ENCODE data around the gene KLHDC8B.

The KLHDC8B gene

GRCh38 chr3:49173116-49173791, 1.9 kb downstream of the KLHDC8B start:
- no peak for TF ChIP-seq FOXM1 (IDR thresholded peaks at IDR 0.05; ENCODE audit: borderline replicate concordance)
- no peak for TF ChIP-seq CTBP1 (IDR thresholded peaks at IDR 0.05; ENCODE audit: borderline replicate concordance)
- no peak for TF ChIP-seq ARNT (IDR thresholded peaks at IDR 0.05)
- TF ChIP-seq LEF1 (IDR thresholded peaks at IDR 0.05; ENCODE audit: borderline replicate concordance), result no peak
- TF ChIP-seq PKNOX1 (IDR thresholded peaks at IDR 0.05), result no peak
- TF ChIP-seq SP1 (IDR thresholded peaks at IDR 0.05), result no peak
- TF ChIP-seq ELF4 (IDR thresholded peaks at IDR 0.05), result no peak
- no peak for TF ChIP-seq ZNF384 (IDR thresholded peaks at IDR 0.05)
- no peak for TF ChIP-seq BHLHE40 (IDR thresholded peaks at IDR 0.05; ENCODE audit: borderline replicate concordance)
- TF ChIP-seq FOXA1 (IDR thresholded peaks at IDR 0.05), result no peak
- TF ChIP-seq TARDBP (IDR thresholded peaks at IDR 0.05), result no peak
- no peak for TF ChIP-seq HDGF (IDR thresholded peaks at IDR 0.05; ENCODE audit: borderline replicate concordance)
- TF ChIP-seq SUZ12 (IDR thresholded peaks at IDR 0.05), result no peak
- TF ChIP-seq NFRKB (IDR thresholded peaks at IDR 0.05), result no peak
- no peak for TF ChIP-seq FOXK2 (IDR thresholded peaks at IDR 0.05)
- no peak for TF ChIP-seq L3MBTL2 (conservative IDR thresholded peaks at IDR 0.05)
- DNase-seq (ENCODE audit: extremely low spot score), result no peak
- ChIA-PET CTCF (interaction anchor here (0.6 kb wide), 1 partner anchor 32 kb away, joined by 3 read pairs; no protein-coding TSS in a partner anchor), POLR2A (no interaction called here)

- POLR2A ChIA-PET, result no interaction called here
- CTCF ChIA-PET, result interaction anchor here (0.6 kb wide), 1 partner anchor 31 kb away, joined by 3 read pairs; no protein-coding TSS in a partner anchor
- no peak for TF ChIP-seq L3MBTL2 (conservative IDR thresholded peaks at IDR 0.05)
- TF ChIP-seq PKNOX1 (IDR thresholded peaks at IDR 0.05), result no peak
- TF ChIP-seq SP1 (IDR thresholded peaks at IDR 0.05), result no peak
- no peak for TF ChIP-seq ARNT (IDR thresholded peaks at IDR 0.05)
- no peak for TF ChIP-seq NFRKB (IDR thresholded peaks at IDR 0.05)
- no peak for TF ChIP-seq LEF1 (IDR thresholded peaks at IDR 0.05; ENCODE audit: borderline replicate concordance)
- TF ChIP-seq ZNF384 (IDR thresholded peaks at IDR 0.05), result no peak
- no peak for TF ChIP-seq BHLHE40 (IDR thresholded peaks at IDR 0.05; ENCODE audit: borderline replicate concordance)
- TF ChIP-seq FOXK2 (IDR thresholded peaks at IDR 0.05), result no peak
- no peak for TF ChIP-seq TARDBP (IDR thresholded peaks at IDR 0.05)
- TF ChIP-seq FOXM1 (IDR thresholded peaks at IDR 0.05; ENCODE audit: borderline replicate concordance), result no peak
- no peak for DNase-seq (ENCODE audit: extremely low spot score)
These were observed 2.4 kb downstream of the KLHDC8B start for GRCh38 chr3:49173792-49174170.

- POLR2A ChIA-PET, result no interaction called here
- no peak for DNase-seq (ENCODE audit: extremely low spot score)
- CTCF ChIA-PET, result no interaction called here
- TF ChIP-seq ARNT (IDR thresholded peaks at IDR 0.05), result no peak
- no peak for TF ChIP-seq FOXK2 (IDR thresholded peaks at IDR 0.05)
- no peak for TF ChIP-seq CTBP1 (IDR thresholded peaks at IDR 0.05; ENCODE audit: borderline replicate concordance)
- no peak for TF ChIP-seq HDGF (IDR thresholded peaks at IDR 0.05; ENCODE audit: borderline replicate concordance)
- TF ChIP-seq FOXA1 (IDR thresholded peaks at IDR 0.05), result no peak
- TF ChIP-seq ZNF384 (IDR thresholded peaks at IDR 0.05), result no peak
- TF ChIP-seq SUZ12 (IDR thresholded peaks at IDR 0.05), result no peak
- no peak for TF ChIP-seq BHLHE40 (IDR thresholded peaks at IDR 0.05; ENCODE audit: borderline replicate concordance)
- TF ChIP-seq PKNOX1 (IDR thresholded peaks at IDR 0.05), result no peak
- no peak for TF ChIP-seq ELF4 (IDR thresholded peaks at IDR 0.05)
- no peak for TF ChIP-seq L3MBTL2 (conservative IDR thresholded peaks at IDR 0.05)
- no peak for TF ChIP-seq TARDBP (IDR thresholded peaks at IDR 0.05)
These were observed 3.1 kb downstream of the KLHDC8B start for GRCh38 chr3:49174397-49174985.

GRCh38 chr3:49175530-49175929, 4.1 kb downstream of the KLHDC8B start:
- TF ChIP-seq NFRKB (IDR thresholded peaks at IDR 0.05) (no peak), ARNT (IDR thresholded peaks at IDR 0.05) (no peak), ZNF384 (IDR thresholded peaks at IDR 0.05) (no peak), PKNOX1 (IDR thresholded peaks at IDR 0.05) (no peak), SP1 (IDR thresholded peaks at IDR 0.05) (no peak), CTBP1 (IDR thresholded peaks at IDR 0.05; ENCODE audit: borderline replicate concordance) (no peak), L3MBTL2 (conservative IDR thresholded peaks at IDR 0.05) (no peak), LEF1 (IDR thresholded peaks at IDR 0.05; ENCODE audit: borderline replicate concordance) (no peak), SUZ12 (IDR thresholded peaks at IDR 0.05) (no peak), BHLHE40 (IDR thresholded peaks at IDR 0.05; ENCODE audit: borderline replicate concordance) (no peak), FOXK2 (IDR thresholded peaks at IDR 0.05) (no peak), FOXM1 (IDR thresholded peaks at IDR 0.05; ENCODE audit: borderline replicate concordance) (no peak), HDGF (IDR thresholded peaks at IDR 0.05; ENCODE audit: borderline replicate concordance) (no peak), ELF4 (IDR thresholded peaks at IDR 0.05) (no peak), FOXA1 (IDR thresholded peaks at IDR 0.05) (no peak), TARDBP (IDR thresholded peaks at IDR 0.05) (no peak)
- POLR2A ChIA-PET, result no interaction called here

GRCh38 chr3:49177073-49177472, 5.7 kb downstream of the KLHDC8B start:
- DNase-seq (ENCODE audit: extremely low spot score), result no peak
- ChIA-PET CTCF (no interaction called here), POLR2A (no interaction called here)
- TF ChIP-seq FOXM1 (IDR thresholded peaks at IDR 0.05; ENCODE audit: borderline replicate concordance), result no peak
- no peak for TF ChIP-seq HDGF (IDR thresholded peaks at IDR 0.05; ENCODE audit: borderline replicate concordance)
- TF ChIP-seq FOXK2 (IDR thresholded peaks at IDR 0.05), result no peak
- TF ChIP-seq CTBP1 (IDR thresholded peaks at IDR 0.05; ENCODE audit: borderline replicate concordance), result no peak
- TF ChIP-seq LEF1 (IDR thresholded peaks at IDR 0.05; ENCODE audit: borderline replicate concordance), result no peak
- TF ChIP-seq BHLHE40 (IDR thresholded peaks at IDR 0.05; ENCODE audit: borderline replicate concordance), result no peak
- no peak for TF ChIP-seq TARDBP (IDR thresholded peaks at IDR 0.05)
- TF ChIP-seq SP1 (IDR thresholded peaks at IDR 0.05), result no peak
- TF ChIP-seq SUZ12 (IDR thresholded peaks at IDR 0.05), result no peak
- TF ChIP-seq L3MBTL2 (conservative IDR thresholded peaks at IDR 0.05), result no peak
- no peak for TF ChIP-seq ZNF384 (IDR thresholded peaks at IDR 0.05)
- no peak for TF ChIP-seq ELF4 (IDR thresholded peaks at IDR 0.05)

More at GRCh38 chr3:49175530-49175929, 4.1 kb downstream of the KLHDC8B start:
- CTCF ChIA-PET, result no interaction called here
- DNase-seq (ENCODE audit: extremely low spot score), result no peak

All from HEK293T (cell line).